Peyer's patch (tissue), 4 donors: ENCODE data around the gene SORBS2.

Experiments
- POLR2A ChIP-seq, 2 donors: fragments of 450-650 bp; IDR thresholded peaks; one replicate each; pipeline ENCODE4 v1.5.1; 2017; ENCODE audit warnings: antibody characterized with exemption in 2 of 2, mild to moderate bottlenecking in 2 of 2, moderate library complexity in 2 of 2
- TF ChIP-seq, protein P1 (sequence below), 6 experiments: fragments of 450-650 bp in 4 of 6; fragments of 200-600 bp in 2 of 6; sonication (generic) in 1 of 6; IDR thresholded peaks; one replicate each; pipeline ENCODE4 v1.5.1; 2017 to 2019; ENCODE audit warnings: antibody characterized with exemption in 6 of 6, mild to moderate bottlenecking in 3 of 6, moderate library complexity in 1 of 6

DNA sequence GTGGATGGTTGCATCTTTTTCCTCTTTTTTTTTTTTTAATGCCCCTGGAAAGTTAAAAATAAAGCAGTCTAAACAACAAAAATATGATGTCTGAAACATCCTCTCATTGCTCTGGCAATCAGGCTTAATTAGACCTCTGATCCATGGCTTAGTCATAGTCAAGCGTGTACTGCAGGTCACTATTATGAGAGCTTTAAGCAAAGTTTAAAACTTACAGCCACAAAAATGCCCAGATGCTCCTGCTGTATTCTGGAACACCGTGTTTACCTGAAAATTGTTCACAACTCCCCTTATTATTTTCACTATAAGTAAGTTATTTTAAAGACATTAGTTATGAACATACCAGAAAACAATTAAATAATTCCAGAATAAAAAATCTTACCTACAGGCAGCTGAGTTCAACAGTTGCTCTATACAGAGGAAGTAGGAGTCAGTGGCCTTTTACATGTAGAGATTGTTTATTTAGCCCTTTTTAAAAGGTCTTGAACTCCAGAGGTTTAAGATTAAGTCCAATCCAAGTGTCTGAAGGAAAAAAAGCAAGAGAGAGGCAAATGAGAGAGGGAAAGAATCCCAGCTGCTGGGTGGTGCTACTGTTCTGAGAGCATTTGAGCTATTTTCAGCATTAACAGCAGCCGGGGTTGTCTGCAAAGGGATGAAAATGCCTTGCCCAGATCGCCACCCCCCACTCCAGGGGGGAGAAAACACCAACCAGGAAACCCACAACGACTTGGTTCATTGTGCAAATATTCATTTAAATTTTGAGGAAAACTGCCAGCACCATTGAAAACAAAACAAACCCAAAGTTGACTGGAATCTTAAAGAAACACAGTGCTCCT is 36.9 kb downstream of the SORBS2 start:
- TF ChIP-seq, protein P1, sequence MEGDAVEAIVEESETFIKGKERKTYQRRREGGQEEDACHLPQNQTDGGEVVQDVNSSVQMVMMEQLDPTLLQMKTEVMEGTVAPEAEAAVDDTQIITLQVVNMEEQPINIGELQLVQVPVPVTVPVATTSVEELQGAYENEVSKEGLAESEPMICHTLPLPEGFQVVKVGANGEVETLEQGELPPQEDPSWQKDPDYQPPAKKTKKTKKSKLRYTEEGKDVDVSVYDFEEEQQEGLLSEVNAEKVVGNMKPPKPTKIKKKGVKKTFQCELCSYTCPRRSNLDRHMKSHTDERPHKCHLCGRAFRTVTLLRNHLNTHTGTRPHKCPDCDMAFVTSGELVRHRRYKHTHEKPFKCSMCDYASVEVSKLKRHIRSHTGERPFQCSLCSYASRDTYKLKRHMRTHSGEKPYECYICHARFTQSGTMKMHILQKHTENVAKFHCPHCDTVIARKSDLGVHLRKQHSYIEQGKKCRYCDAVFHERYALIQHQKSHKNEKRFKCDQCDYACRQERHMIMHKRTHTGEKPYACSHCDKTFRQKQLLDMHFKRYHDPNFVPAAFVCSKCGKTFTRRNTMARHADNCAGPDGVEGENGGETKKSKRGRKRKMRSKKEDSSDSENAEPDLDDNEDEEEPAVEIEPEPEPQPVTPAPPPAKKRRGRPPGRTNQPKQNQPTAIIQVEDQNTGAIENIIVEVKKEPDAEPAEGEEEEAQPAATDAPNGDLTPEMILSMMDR (IDR thresholded peaks at IDR 0.05) = no peak
- TF ChIP-seq POLR2A (IDR thresholded peaks at IDR 0.05) = no peak
